A673 (cell line): ENCODE results near the gene GLYATL1. TPM values are rescaled to one million over a fixed set of nuclear protein-coding genes. Genes with fewer than 3 reads are reported as not detected.

Experiments used
- BruUV-seq: library from RNA; stranded (reverse); fragments of 400-500 nt; replicated peaks from 2 replicates; lab custom pipeline; 2021; lab: Mats Ljungman, UMichigan
- CTCF ChIA-PET: fragments of 300-600 bp; sonication (Branson Sonifier 250); formaldehyde crosslinking; loops from one replicate; lab custom pipeline; 2022; ENCODE audit warnings: antibody characterized with exemption; lab: Charles Lee
- POLR2A ChIA-PET: fragments of 300-600 bp; sonication (Branson Sonifier 250); formaldehyde crosslinking; loops from one replicate; lab custom pipeline; 2022; ENCODE audit warnings: antibody characterized with exemption; ENCODE audit not compliant: low non-redundant PET; lab: Charles Lee
- DNase-seq: peaks from one replicate; pipeline ENCODE4 v3.0.0-alpha.2; 2015; ENCODE audit warnings: low spot score
- H3K27ac ChIP-seq: fragments of 200-600 bp; sonication (generic); 2 replicates; pipeline ENCODE4 v1.5.1; 2016; ENCODE audit warnings: mixed run types, low read depth, mild to moderate bottlenecking, mixed read lengths, antibody characterized with exemption, low read length; ENCODE audit not compliant: poor library complexity, severe bottlenecking
- H3K27me3 ChIP-seq: fragments of 200-600 bp; sonication (generic); replicated peaks from 2 replicates; pipeline ENCODE4 v1.6.1; 2017; ENCODE audit warnings: mixed run types, low read depth, mild to moderate bottlenecking, mixed read lengths, antibody characterized with exemption, low read length; ENCODE audit not compliant: insufficient read depth, poor library complexity
- H3K36me3 ChIP-seq: fragments of 200-600 bp; sonication (generic); 2 replicates; pipeline ENCODE4 v1.6.1; 2016; ENCODE audit warnings: mixed run types, mild to moderate bottlenecking, mixed read lengths, antibody characterized with exemption, low read length; ENCODE audit not compliant: insufficient read depth, poor library complexity, severe bottlenecking
- H3K4me1 ChIP-seq: fragments of 200-600 bp; sonication (generic); 2 replicates; pipeline ENCODE4 v1.6.1; 2017; ENCODE audit warnings: mixed run types, mild to moderate bottlenecking, mixed read lengths, antibody characterized with exemption, low read length; ENCODE audit not compliant: insufficient read depth, poor library complexity, severe bottlenecking
- H3K4me3 ChIP-seq: fragments of 200-600 bp; sonication (generic); 2 replicates; pipeline ENCODE4 v1.5.1; 2016; ENCODE audit warnings: low read depth, mixed run types, mild to moderate bottlenecking, mixed read lengths, low read length; ENCODE audit not compliant: poor library complexity, severe bottlenecking
- H3K9me3 ChIP-seq: fragments of 200-600 bp; sonication (generic); 2 replicates; pipeline ENCODE4 v1.6.1; 2016; ENCODE audit warnings: mixed run types, low read depth, mild to moderate bottlenecking, mixed read lengths, antibody characterized with exemption, low read length; ENCODE audit not compliant: poor library complexity, severe bottlenecking
- CTCF ChIP-seq: fragments of 300-800, 200-600 bp; sonication (generic); conservative IDR thresholded peaks from 2 replicates; pipeline ENCODE4 v1.5.1; 2017; ENCODE audit warnings: low read depth, mild to moderate bottlenecking, antibody characterized with exemption, low read length, moderate library complexity, mixed read lengths
- EZH2 ChIP-seq: fragments of 200-600 bp; sonication (generic); IDR thresholded peaks from 2 replicates; pipeline ENCODE4 v1.6.1; 2017; ENCODE audit warnings: borderline replicate concordance, low read depth, mild to moderate bottlenecking, mixed read lengths, antibody characterized with exemption, low read length; ENCODE audit not compliant: poor library complexity, severe bottlenecking
- intact Hi-C: fragments of 100-400 bp; cut with micrococcal nuclease; formaldehyde crosslinking; loops from one replicate; pipeline ENCODE4 v1.10.0; 2022; ENCODE audit not compliant: unreplicated experiment
- total RNA-seq: library from RNA; stranded (reverse); gene quantifications from 2 replicates; pipeline ENCODE4 v1.2.3, GENCODE V29; 2021

The GLYATL1 gene
- total RNA-seq, 1 experiment from 2014 or later: 0.17 TPM

- Histone ChIP-seq H3K4me3 (no peak overlapping the region), H3K4me1 (no peaks in the 10 kb centered on the region), H3K36me3 (no peaks in the 10 kb centered on the region), H3K27me3 (peaks cover 4% of the 10 kb centered on the region), H3K27ac (no peak overlapping the region), H3K9me3 (no peaks in the 10 kb centered on the region)
- CTCF ChIA-PET: no interaction called here
- TF ChIP-seq EZH2: no peak
- no peak for TF ChIP-seq CTCF
- BruUV-seq: no TSS peak
- intact Hi-C loops: no loop called here
- POLR2A ChIA-PET: no interaction called here
- DNase-seq: no peak
Observed at GRCh38 chr11:58938398-58938797, 890 bp upstream of the GLYATL1 start.

- Histone ChIP-seq H3K27ac (no peak overlapping the region), H3K4me3 (no peak overlapping the region), H3K27me3 (peaks cover 4% of the 10 kb centered on the region), H3K9me3 (no peaks in the 10 kb centered on the region), H3K4me1 (no peaks in the 10 kb centered on the region), H3K36me3 (no peaks in the 10 kb centered on the region)
- BruUV-seq: no TSS peak
- intact Hi-C loops: no loop called here
- TF ChIP-seq CTCF: no peak
- TF ChIP-seq EZH2: no peak
- DNase-seq: no peak
- POLR2A ChIA-PET: no interaction called here
- CTCF ChIA-PET: no interaction called here
Observed at GRCh38 chr11:58940028-58940427, 740 bp downstream of the GLYATL1 start.

- BruUV-seq: no TSS peak
- H3K36me3 ChIP-seq: no peaks in the 10 kb centered on the region
- TF ChIP-seq EZH2 (no peak), CTCF (no peak)
- no peak for DNase-seq
- H3K4me3 ChIP-seq: no peak overlapping the region
- CTCF ChIA-PET: no interaction called here
- no peak overlapping the region for H3K27ac ChIP-seq
- H3K4me1 ChIP-seq: no peaks in the 10 kb centered on the region
- H3K9me3 ChIP-seq: no peaks in the 10 kb centered on the region
- intact Hi-C loops: no loop called here
- peaks cover 2% of the 10 kb centered on the region for H3K27me3 ChIP-seq
- POLR2A ChIA-PET: no interaction called here
Observed at GRCh38 chr11:58941838-58942237, 2.5 kb downstream of the GLYATL1 start.
